Measurements from ENCODE around the gene ATP6V1B1. TPM values are rescaled to one million over a fixed set of nuclear protein-coding genes. Genes with fewer than 3 reads are reported as not detected.
A peak's percentile ranks its signal among the peaks of the same experiment; 100 is the strongest.

Gene ATP6V1B1
- total and polyA plus RNA-seq, 2 of the 13 experiments (the other 11 are each of a cell fraction or from before 2014, with no cell fraction given) = 0.58 to 1.6 TPM

DNA sequence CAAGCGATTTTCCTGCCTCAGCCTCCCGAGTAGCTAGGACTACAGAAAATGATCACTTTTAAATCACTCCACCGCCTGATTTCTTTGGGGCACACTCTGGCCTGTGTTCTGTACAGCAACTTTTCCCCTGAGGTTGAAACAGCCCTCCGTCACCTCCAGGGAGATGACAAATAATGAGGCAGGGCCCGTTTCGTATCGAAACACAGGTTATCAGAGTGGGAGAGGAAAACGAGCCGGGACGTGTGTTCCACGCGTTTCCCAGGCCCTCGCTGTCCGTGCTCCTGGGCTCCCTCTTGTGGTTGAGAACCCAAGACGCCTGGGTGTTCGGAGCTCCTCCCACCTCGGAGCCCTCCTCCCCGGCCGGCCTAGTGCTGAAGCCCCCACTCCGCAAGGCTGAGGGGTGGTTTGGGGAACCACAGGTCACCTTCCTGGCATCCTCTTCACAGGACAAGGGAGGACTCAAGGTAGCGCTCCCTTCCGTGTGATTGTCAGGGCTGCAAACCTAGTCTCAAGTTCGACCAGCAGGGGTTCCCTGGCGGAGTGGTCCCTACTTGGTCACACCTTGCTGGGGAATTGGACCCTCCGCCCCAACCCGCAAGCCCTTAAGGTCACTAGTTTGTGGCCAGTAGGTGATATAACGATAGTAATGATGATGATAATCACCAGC, 12.8 kb downstream of the ATP6V1B1 start (continued):
- TF ChIP-seq PAX8 (CRISPR knock-in tag; IDR thresholded peaks at IDR 0.05; ENCODE audit: borderline replicate concordance) (peak; percentile 73; the same call in 1 of the 2 replicates), REL (CRISPR knock-in tag; conservative IDR thresholded peaks at IDR 0.05) (no peak), KMT2A (CRISPR knock-in tag; IDR thresholded peaks at IDR 0.05) (peak; percentile 32; the same call in 1 of the 2 replicates), ZSCAN30 (CRISPR knock-in tag; IDR thresholded peaks at IDR 0.05) (no peak), KLF15 (CRISPR knock-in tag; IDR thresholded peaks at IDR 0.05; ENCODE audit: borderline replicate concordance) (no peak), NRL (CRISPR knock-in tag; IDR thresholded peaks at IDR 0.05; ENCODE audit: borderline replicate concordance) (peak; percentile 87), ZNF761 (CRISPR knock-in tag; conservative IDR thresholded peaks at IDR 0.05) (peak; percentile 72; the same call in 1 of the 2 replicates), KLF13 (CRISPR knock-in tag; IDR thresholded peaks at IDR 0.05) (peak; percentile 52; the same call in 1 of the 2 replicates), ZNF782 (CRISPR knock-in tag; IDR thresholded peaks at IDR 0.05; ENCODE audit: borderline replicate concordance) (peak; percentile 94), ZNF292 (CRISPR knock-in tag; IDR thresholded peaks at IDR 0.05; ENCODE audit: borderline replicate concordance, low read depth) (peak; percentile 19; the same call in 1 of the 2 replicates), ZNF670 (CRISPR knock-in tag; IDR thresholded peaks at IDR 0.05; ENCODE audit: borderline replicate concordance) (no peak), NR3C1 (CRISPR knock-in tag; IDR thresholded peaks at IDR 0.05) (no peak), ZNF230 (CRISPR knock-in tag; IDR thresholded peaks at IDR 0.05) (0 out of 2 replicates have a peak, but pooled peaks have one; percentile 30), ZNF572 (CRISPR knock-in tag; IDR thresholded peaks at IDR 0.05) (0 out of 2 replicates have a peak, but pooled peaks have one; percentile 80), TEAD2 (CRISPR knock-in tag; IDR thresholded peaks at IDR 0.05) (0 out of 2 replicates have a peak, but pooled peaks have one; percentile 59), ZZZ3 (CRISPR knock-in tag; IDR thresholded peaks at IDR 0.05; ENCODE audit: borderline replicate concordance) (0 out of 2 replicates have a peak, but pooled peaks have one; percentile 61), HIVEP1 (CRISPR knock-in tag; IDR thresholded peaks at IDR 0.05) (peak; percentile 48; the same call in 1 of the 2 replicates), MYC (CRISPR knock-in tag; IDR thresholded peaks at IDR 0.05; ENCODE audit: borderline replicate concordance) (peak; percentile 79), ZNF546 (CRISPR knock-in tag; conservative IDR thresholded peaks at IDR 0.05) (no peak), PTBP1 (IDR thresholded peaks at IDR 0.05; ENCODE audit: low read depth, low read length, poor library complexity, severe bottlenecking) (no peak), TBX2 (CRISPR knock-in tag; IDR thresholded peaks at IDR 0.05; ENCODE audit: borderline replicate concordance) (peak; percentile 38; the same call in 1 of the 2 replicates)
- TF ChIP-seq, protein P1, sequence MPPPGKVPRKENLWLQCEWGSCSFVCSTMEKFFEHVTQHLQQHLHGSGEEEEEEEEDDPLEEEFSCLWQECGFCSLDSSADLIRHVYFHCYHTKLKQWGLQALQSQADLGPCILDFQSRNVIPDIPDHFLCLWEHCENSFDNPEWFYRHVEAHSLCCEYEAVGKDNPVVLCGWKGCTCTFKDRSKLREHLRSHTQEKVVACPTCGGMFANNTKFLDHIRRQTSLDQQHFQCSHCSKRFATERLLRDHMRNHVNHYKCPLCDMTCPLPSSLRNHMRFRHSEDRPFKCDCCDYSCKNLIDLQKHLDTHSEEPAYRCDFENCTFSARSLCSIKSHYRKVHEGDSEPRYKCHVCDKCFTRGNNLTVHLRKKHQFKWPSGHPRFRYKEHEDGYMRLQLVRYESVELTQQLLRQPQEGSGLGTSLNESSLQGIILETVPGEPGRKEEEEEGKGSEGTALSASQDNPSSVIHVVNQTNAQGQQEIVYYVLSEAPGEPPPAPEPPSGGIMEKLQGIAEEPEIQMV (CRISPR knock-in tag; IDR thresholded peaks at IDR 0.05; ENCODE audit: low read depth) = peak; percentile 87
- TF ChIP-seq, protein P2, sequence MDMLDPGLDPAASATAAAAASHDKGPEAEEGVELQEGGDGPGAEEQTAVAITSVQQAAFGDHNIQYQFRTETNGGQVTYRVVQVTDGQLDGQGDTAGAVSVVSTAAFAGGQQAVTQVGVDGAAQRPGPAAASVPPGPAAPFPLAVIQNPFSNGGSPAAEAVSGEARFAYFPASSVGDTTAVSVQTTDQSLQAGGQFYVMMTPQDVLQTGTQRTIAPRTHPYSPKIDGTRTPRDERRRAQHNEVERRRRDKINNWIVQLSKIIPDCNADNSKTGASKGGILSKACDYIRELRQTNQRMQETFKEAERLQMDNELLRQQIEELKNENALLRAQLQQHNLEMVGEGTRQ (IDR thresholded peaks at IDR 0.05; ENCODE audit: low read depth, low read length) = no peak
- TF ChIP-seq, protein P2 (CRISPR knock-in tag; IDR thresholded peaks at IDR 0.05; ENCODE audit: borderline replicate concordance) = no peak
- TF ChIP-seq, protein P3, sequence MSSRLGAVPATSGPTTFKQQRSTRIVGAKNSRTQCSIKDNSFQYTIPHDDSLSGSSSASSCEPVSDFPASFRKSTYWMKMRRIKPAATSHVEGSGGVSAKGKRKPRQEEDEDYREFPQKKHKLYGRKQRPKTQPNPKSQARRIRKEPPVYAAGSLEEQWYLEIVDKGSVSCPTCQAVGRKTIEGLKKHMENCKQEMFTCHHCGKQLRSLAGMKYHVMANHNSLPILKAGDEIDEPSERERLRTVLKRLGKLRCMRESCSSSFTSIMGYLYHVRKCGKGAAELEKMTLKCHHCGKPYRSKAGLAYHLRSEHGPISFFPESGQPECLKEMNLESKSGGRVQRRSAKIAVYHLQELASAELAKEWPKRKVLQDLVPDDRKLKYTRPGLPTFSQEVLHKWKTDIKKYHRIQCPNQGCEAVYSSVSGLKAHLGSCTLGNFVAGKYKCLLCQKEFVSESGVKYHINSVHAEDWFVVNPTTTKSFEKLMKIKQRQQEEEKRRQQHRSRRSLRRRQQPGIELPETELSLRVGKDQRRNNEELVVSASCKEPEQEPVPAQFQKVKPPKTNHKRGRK (CRISPR knock-in tag; IDR thresholded peaks at IDR 0.05) = 0 out of 2 replicates have a peak, but pooled peaks have one; percentile 20

Data from HepG2 (cell line).